T-helper 17 cell (primary cell): ENCODE results near the gene ZBTB17. TPM values are rescaled to one million over a fixed set of nuclear protein-coding genes. Genes with fewer than 3 reads are reported as not detected.
"Not testable (repeated sequence)": the region's sequence is repeated elsewhere in the genome, so short reads cannot be mapped to it uniquely, and the experiment has no call there.

Experiments used
- ATAC-seq: fragments of 150-1000 bp; cut with Tn5 transposase; 2 replicates; pipeline ENCODE4 v1.10.0; 2021; ENCODE audit warnings: mild to moderate bottlenecking, moderate library complexity
- DNase-seq, 3 donors: peaks; one replicate each; pipeline versions ENCODE4 v3.0.0 to v3.0.0-alpha.2; 2020 to 2021
- H3K9me3 ChIP-seq: one replicate; pipeline ENCODE4 v1.7.0; 2013; ENCODE audit warnings: low read length, mild to moderate bottlenecking; ENCODE audit not compliant: control insufficient read depth, poor library complexity, severe bottlenecking
- H3K27ac Mint-ChIP-seq: one replicate; pipeline ENCODE4 v1.8.0; 2022; ENCODE audit warnings: mild to moderate bottlenecking, moderate library complexity, mixed read lengths
- H3K27me3 Mint-ChIP-seq: one replicate; pipeline ENCODE4 v1.8.0; 2022; ENCODE audit warnings: mixed read lengths
- H3K36me3 Mint-ChIP-seq: one replicate; pipeline ENCODE4 v1.8.0; 2022; ENCODE audit warnings: low read depth, mixed read lengths
- H3K4me1 Mint-ChIP-seq: one replicate; pipeline ENCODE4 v1.8.0; 2022; ENCODE audit warnings: mild to moderate bottlenecking, mixed read lengths
- H3K4me3 Mint-ChIP-seq: one replicate; pipeline ENCODE4 v1.8.0; 2022; ENCODE audit warnings: mild to moderate bottlenecking, moderate library complexity, mixed read lengths
- total RNA-seq, 4 donors: library from RNA in 2 of 4; stranded (reverse) in 2 of 4; gene quantifications; one replicate each; pipeline ENCODE4 v1.2.3 and lab custom pipeline; 2022 to 2026

The ZBTB17 gene
- total RNA-seq (10 to 100 TPM; 71.7 to 99.0 TPM), total RNA-seq (lab: John Stamatoyannopoulos, UW) (60.3 to 81.0 reads per million in 2 donors)

DNA sequence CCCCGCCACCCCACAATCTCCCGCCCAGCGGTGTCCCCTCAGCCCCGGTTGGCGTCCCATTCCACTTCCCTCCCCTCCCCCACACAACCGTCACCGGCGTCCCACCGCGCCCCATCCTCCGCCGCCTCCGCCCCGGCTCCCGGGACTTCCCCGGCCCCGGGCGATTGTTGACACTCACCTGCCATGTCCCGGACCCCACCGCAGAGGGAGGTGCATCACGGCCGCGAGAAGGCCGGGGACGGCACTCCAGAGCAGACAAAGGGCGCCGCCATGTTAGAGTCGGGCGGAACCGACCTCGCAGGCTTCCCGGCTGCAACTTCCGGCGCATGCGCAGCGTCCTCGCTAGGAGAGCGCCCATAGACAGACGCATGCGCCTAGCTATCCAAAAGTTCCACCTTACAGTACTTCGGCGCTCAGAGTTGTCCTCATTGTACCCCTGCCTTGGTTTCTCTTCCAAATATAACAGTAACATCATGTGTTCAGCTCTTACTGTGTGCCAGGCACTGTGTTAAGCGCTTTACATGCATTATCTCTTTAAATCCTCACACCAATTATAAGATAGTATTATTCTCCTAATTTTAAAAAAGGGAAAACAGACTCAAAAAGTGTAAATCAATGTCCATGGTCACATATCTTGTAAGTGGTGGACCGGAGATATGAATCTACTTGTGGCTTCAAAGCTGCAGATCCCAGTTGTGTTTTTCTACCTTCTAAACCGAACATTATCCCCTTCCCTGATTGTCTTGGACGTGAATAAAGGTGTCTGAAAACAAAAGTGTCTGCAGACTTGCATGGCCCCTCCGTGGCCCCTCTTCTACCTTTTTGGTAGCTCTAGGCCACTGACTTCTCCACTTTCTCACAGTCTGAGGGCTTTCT is at the start of gene ZBTB17:
ZBTB17 (minus strand) TSS at position 297 of the 876 bp plus-strand sequence. CDS start 27,606 bp downstream, outside the sequence.
- peak within 1 kb of the TSS; percentile 90 for H3K27ac Mint-ChIP-seq
- H3K36me3 Mint-ChIP-seq = peaks cover 7% of the 10 kb centered on the region
- peak; percentile 89 for ATAC-seq
- H3K4me3 Mint-ChIP-seq = peak within 1 kb of the TSS; percentile 95
- H3K4me1 Mint-ChIP-seq = peaks cover 14% of the 10 kb centered on the region
- H3K9me3 ChIP-seq = no peaks in the 10 kb centered on the region
- peak; percentile 94 for DNase-seq
- H3K27me3 Mint-ChIP-seq = no peaks in the 10 kb centered on the region

DNA sequence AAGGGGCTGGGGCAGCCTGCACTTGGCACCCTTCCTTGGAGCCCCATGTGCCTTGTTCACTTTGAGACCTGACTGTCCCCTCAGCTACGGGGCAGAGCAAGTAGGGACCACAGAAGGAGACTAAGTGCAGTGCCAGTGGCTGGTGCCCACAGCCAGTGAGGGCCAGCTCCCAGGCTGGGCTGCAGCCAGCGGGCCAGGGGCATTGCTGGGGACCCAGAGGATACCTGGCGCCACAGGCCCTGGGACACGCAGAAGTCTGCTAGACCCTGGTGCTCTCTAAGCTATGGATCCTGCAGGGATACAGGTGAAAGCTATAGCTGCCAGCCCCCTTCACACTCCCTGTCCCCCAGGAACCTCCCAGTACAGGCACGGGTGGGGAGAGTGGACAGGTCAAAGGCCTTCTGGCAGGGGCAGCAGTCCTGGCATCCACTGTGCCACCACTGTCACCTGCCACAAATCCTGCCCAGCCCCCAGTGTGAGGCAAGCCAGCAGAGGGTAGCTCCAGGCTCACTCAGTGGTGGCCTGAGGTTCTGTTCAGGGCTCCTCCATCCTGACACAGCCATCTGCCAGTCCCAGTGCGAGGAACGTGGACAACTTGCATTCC is 47.3 kb upstream of the ZBTB17 start:
- Mint-ChIP-seq H3K36me3 (no peaks in the 10 kb centered on the region), H3K27me3 (peaks cover 30% of the 10 kb centered on the region), H3K27ac (no peak overlapping the region), H3K4me3 (no peak overlapping the region), H3K4me1 (peaks cover 5% of the 10 kb centered on the region)
- no peak for DNase-seq
- no peaks in the 10 kb centered on the region for H3K9me3 ChIP-seq
- ATAC-seq = no peak

DNA sequence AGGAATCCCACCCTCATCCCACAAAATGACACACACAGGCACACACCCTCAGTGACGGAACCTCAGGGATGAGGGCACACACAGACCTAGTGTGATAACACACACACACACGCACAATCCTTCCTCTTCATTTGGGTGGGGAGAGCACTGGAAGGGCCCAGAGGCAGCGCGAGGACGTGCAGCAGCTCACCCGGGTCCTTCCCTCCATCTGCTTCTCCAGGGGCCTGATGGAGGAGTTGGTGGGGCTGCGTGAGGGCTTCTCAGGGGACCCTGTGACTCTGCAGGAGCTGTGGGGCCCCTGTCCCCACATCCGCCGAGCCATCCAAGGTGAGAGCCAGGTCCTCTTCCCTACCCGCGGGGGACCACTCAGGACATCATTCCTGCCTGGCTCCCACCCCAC is 46.5 kb upstream of the ZBTB17 start:
- H3K9me3 ChIP-seq = no peaks in the 10 kb centered on the region
- Mint-ChIP-seq H3K27ac (no peak overlapping the region), H3K27me3 (peaks cover 25% of the 10 kb centered on the region), H3K4me3 (no peak overlapping the region), H3K4me1 (peaks cover 5% of the 10 kb centered on the region), H3K36me3 (no peaks in the 10 kb centered on the region)
- DNase-seq = no peak
- no peak for ATAC-seq

DNA sequence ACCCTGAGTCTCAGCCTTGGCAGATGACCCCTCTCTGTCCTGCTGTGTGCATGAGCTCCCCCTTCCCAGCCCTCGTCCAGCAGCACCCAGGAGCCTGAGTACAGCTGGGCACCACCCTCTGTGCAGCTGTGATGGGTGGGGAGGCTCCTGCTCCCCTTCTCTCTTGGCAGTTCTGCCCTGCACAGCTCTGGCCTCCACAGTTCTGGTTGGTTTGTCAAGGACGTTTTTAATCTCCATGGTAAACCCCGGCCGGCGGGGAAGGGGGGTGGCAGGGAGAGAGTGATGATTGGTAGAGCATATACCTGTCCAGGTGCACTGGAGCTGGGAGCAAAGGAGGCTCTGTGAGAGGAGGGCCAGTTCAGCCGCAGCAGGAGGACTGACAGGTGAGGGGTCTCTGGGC is 45.8 kb upstream of the ZBTB17 start, which contains the start of gene CLCNKA:
CLCNKA (plus strand) TSS at position 356 of the 400 bp plus-strand sequence. CDS start 584 bp downstream, outside the sequence.
- Mint-ChIP-seq H3K4me3 (peak within 1 kb of the TSS; percentile 36), H3K27ac (no peak within 1 kb of the TSS), H3K4me1 (peaks cover 3% of the 10 kb centered on the region), H3K27me3 (peaks cover 25% of the 10 kb centered on the region), H3K36me3 (no peaks in the 10 kb centered on the region)
- DNase-seq (no peak), ATAC-seq (no peak)
- H3K9me3 ChIP-seq = no peaks in the 10 kb centered on the region

DNA sequence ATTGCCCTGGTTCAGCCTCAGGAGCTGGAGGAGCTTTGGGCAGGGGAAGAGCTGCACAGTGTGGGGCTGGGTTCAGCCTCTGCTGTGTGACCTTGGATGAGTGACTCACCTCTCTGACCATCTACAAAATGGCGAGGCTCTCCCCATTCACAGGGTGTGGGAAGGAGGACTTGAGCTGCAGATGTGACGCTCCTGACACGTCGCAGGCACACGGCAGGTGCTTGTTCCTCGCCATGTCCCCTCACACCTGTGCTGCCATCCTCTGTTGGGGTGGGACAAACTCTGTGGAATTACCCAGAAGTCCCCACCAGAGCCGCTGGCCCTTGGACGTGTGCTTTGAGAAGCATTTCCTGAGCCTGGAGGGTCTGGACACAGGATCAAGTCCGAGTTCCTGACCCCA is 45.0 kb upstream of the ZBTB17 start:
- H3K4me3 Mint-ChIP-seq, H3K4me1 Mint-ChIP-seq, ATAC-seq, H3K9me3 ChIP-seq, H3K36me3 Mint-ChIP-seq, DNase-seq, H3K27ac Mint-ChIP-seq: not testable (repeated sequence)
- H3K27me3 Mint-ChIP-seq = peaks cover 26% of the 10 kb centered on the region

DNA sequence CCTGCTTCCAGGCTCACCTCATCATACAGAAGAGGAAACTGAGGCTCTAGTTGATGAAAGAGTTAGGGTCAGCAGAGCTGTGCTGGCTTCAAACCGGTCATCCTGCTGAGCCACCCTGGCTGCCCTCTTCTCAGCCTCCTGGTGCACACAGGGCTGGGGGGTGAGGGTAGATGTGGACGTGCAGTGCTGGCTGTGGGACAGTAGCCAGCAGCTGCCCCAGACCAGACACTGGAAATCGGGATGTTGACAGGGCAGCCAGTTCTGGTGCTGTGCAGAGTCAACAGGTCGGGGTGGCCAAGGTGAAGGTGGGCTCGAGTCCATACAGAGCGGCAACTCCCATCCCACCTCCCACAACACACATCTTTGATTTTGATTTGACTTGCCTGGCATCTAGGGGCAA is 44.4 kb upstream of the ZBTB17 start:
- no peaks in the 10 kb centered on the region for H3K36me3 Mint-ChIP-seq
- H3K27me3 Mint-ChIP-seq = peaks cover 32% of the 10 kb centered on the region
- no peak overlapping the region for H3K27ac Mint-ChIP-seq
- ATAC-seq (no peak), DNase-seq (no peak)
- H3K9me3 ChIP-seq = no peaks in the 10 kb centered on the region
- no peak overlapping the region for H3K4me3 Mint-ChIP-seq
- H3K4me1 Mint-ChIP-seq = peaks cover 3% of the 10 kb centered on the region

DNA sequence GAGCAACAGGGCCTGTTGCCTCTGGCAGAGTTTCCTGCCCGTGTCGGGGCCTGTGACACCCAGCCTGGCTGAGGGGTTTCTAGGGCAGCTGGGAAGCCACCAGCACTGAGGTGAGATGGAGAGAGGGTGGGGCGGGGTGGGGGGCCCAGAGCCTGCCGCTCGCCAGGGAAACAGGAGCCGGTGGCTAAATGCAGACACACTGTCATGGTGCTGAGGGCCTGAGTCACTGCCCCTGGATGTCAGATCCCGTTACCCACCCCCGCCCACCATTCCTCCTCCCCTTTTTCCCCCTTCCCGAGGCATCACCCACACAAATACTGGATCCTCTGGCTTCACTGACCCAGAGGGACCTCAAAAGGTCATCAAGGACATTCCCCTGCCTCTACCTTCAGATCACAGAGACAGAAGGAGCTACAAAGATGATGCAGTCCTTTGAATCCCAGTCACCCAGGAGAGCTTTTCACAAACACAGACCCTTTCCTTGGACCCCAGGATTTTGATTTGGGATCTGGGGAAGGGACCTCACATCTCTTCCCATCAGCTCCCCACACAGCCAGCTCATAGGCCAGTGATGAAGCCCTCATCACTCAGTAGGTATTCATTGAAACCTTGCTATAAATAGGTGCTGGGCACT is 43.9 kb upstream of the ZBTB17 start:
- no peak for DNase-seq
- peaks cover 3% of the 10 kb centered on the region for H3K4me1 Mint-ChIP-seq
- no peak overlapping the region for H3K27ac Mint-ChIP-seq
- no peaks in the 10 kb centered on the region for H3K9me3 ChIP-seq
- ATAC-seq = no peak
- H3K36me3 Mint-ChIP-seq = no peaks in the 10 kb centered on the region
- H3K4me3 Mint-ChIP-seq = no peak overlapping the region
- H3K27me3 Mint-ChIP-seq = peaks cover 35% of the 10 kb centered on the region

DNA sequence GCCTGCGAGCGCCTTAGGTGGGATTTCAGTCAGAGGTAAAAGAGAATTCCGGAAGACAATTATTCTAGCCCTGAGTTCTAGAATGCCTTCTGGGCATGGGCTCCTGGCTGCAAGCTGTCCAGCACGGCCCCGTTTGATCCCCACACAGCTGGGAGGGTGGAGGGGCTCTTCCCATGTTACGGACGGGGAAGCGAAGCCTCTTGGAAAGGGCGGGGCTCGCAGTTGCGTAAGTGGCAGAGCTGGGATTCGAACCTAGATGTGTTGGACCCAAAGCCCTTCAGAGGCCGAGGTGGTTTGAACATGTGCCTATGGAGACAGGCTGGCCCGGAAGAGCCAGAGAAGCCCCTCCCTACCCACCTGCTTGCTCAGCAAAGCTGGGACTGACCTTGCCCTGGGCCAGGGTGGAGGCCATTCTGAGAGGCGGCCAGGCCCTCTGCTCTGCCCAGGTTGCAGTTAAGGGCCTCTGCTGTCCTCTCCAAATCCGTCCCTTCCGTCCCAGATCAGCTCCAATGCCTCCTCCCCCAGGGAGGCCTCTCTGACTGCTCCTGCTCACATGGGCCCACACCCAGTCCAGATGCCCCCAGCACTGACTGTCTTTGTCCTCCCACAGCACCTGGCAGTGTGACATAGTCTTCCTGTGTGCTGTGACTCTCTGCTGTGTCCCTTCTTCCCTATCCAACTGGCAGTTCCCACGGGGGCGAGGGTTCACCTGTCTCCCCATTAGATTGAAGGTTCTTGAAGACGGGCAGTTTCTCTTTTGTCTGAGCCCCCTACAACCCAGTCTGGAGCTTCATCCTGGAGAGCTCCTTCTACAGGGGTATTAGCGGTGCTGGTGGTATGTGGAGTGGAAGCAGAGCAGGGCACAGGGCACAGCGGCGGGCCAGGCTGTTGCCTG is 43.1 kb upstream of the ZBTB17 start:
- H3K9me3 ChIP-seq = no peaks in the 10 kb centered on the region
- Mint-ChIP-seq H3K27ac (no peak overlapping the region), H3K4me1 (peaks cover 3% of the 10 kb centered on the region), H3K4me3 (no peak overlapping the region), H3K36me3 (no peaks in the 10 kb centered on the region), H3K27me3 (peaks cover 35% of the 10 kb centered on the region)
- DNase-seq (no peak), ATAC-seq (no peak)

DNA sequence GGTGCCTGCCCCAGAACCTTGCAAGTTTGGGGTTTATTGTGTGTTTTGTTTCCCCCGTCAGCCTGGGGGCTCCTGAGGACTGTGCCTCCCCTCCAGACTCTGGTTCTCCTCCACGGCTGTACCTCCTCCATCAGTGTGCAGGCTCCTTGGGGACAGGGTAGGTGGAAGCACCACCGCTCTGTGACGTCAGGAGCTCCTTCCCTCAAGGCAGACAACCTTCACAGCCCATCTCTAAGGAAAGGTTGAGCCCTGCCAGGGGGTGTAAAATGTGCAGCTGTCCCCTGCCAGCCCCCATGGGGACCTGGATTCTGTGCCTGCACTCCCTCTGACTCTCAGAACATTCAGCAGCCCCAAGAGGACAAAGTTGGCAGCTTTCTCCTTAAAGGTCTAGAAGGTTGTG is 42.4 kb upstream of the ZBTB17 start:
- Mint-ChIP-seq H3K4me3 (no peak overlapping the region), H3K27ac (no peak overlapping the region), H3K4me1 (peaks cover 3% of the 10 kb centered on the region), H3K36me3 (no peaks in the 10 kb centered on the region), H3K27me3 (peaks cover 38% of the 10 kb centered on the region)
- DNase-seq (no peak), ATAC-seq (no peak)
- no peaks in the 10 kb centered on the region for H3K9me3 ChIP-seq

DNA sequence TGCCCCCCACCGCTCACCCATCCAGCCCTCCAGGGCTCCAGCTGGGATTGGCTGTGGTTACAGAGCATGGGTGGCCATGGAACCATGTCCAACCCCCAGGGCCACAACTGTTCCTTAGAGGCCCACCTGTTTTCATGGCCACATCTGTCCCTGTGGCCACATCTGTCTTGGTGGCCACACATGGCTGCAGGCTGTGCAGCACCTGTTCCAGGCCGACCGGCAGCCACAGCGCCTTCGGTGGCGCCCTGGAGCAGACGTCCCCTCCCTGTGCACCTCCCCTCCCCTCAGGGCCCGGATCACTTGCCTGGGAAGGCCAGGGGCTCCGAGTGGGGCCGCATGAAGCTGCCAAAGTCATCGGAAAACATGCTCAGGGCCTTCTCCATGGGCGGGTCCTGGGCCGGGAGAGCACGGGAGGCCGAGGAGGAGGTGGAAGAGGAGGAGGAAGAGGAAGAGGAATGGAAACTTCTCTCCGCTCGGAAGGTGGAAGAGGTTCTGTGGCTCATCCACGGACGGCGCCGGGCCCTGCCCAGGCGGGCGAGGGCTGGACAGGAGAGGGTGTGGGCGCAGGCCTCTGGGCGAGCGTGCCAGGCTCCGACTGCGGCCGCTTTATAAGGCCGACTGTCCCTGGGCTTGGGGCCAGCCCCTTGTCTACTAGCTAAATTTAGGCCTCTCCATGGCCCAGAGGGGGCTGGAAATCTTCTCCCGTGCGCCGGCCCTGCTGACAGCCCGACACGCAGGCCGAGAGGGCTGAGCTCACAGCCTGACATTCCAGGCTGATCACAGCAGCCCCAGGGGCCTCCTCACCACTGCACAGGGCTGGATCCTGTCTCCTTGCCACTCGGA is 41.8 kb upstream of the ZBTB17 start, which contains the start of gene HSPB7:
HSPB7 (minus strand) TSS at position 583 of the 843 bp plus-strand sequence; CDS start at position 503, 80 bp downstream.
- Mint-ChIP-seq H3K27ac (no peak within 1 kb of the TSS), H3K27me3 (peaks cover 37% of the 10 kb centered on the region), H3K4me1 (peaks cover 3% of the 10 kb centered on the region), H3K36me3 (no peaks in the 10 kb centered on the region), H3K4me3 (no peak within 1 kb of the TSS)
- no peak for DNase-seq
- no peak for ATAC-seq
- H3K9me3 ChIP-seq = no peaks in the 10 kb centered on the region

DNA sequence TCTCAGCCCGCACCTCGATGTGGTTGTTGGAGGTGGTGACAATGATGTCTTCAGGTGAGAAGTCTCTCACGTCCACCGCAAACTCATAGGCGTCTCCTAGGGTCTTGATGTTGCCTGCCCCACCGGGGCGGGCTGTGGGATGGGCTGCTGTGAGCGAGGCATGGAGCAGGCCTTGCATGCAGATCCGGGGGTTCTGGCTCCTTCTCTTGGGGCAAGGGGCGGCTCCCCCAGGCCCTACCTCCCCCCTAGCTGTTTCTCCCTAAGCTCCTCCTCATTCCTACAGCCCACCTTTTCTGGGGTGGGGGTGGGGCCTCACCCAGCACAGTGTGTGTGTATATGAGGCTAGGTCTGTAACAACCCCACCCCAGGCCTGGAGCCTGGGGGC is 41.2 kb upstream of the ZBTB17 start:
- ATAC-seq = no peak
- peaks cover 41% of the 10 kb centered on the region for H3K27me3 Mint-ChIP-seq
- H3K4me3 Mint-ChIP-seq = no peak overlapping the region
- no peak for DNase-seq
- H3K27ac Mint-ChIP-seq = no peak overlapping the region
- H3K36me3 Mint-ChIP-seq = no peaks in the 10 kb centered on the region
- H3K4me1 Mint-ChIP-seq = peaks cover 3% of the 10 kb centered on the region
- H3K9me3 ChIP-seq = no peaks in the 10 kb centered on the region
